GM21528 (cell line): ENCODE results near the gene S1PR5.
A peak's percentile ranks its signal among the peaks of the same experiment; 100 is the strongest.
"Not testable (repeated sequence)": the region's sequence is repeated elsewhere in the genome, so short reads cannot be mapped to it uniquely, and the experiment has no call there.

ENCODE experiments used
- ATAC-seq: cut with Tn5 transposase; IDR thresholded peaks from one replicate; pipeline ENCODE4 v1.9.1; 2021; ENCODE audit warnings: mild to moderate bottlenecking, moderate library complexity; ENCODE audit not compliant: unreplicated experiment, low FRiP score

The S1PR5 gene

GRCh38 chr19:10517361-10517759 lies at the start of gene S1PR5:
S1PR5 (minus strand) TSS chr19:10517447; CDS start chr19:10515011, 2,436 bp downstream.
- no peak for ATAC-seq

- no peak for ATAC-seq
These were observed 49.6 kb upstream of the S1PR5 start for GRCh38 chr19:10566658-10567410.

GRCh38 chr19:10566408-10566657 lies 49.1 kb upstream of the S1PR5 start:
- ATAC-seq: no peak

- ATAC-seq: peak; percentile 53
These were observed 48.5 kb upstream of the S1PR5 start, which contains the start of gene KRI1 for GRCh38 chr19:10565567-10566407. KRI1 (minus strand) TSS chr19:10566010; CDS start chr19:10565999, 11 bp downstream.

- no peak for ATAC-seq
These were observed 47.9 kb upstream of the S1PR5 start for GRCh38 chr19:10565028-10565566.

GRCh38 chr19:10562609-10563008 lies 45.4 kb upstream of the S1PR5 start:
- no peak for ATAC-seq

GRCh38 chr19:10560154-10560553 lies 42.9 kb upstream of the S1PR5 start:
- ATAC-seq: no peak

- no peak for ATAC-seq
These were observed 40.5 kb upstream of the S1PR5 start for GRCh38 chr19:10557603-10558197.

- ATAC-seq: no peak
These were observed 38.3 kb upstream of the S1PR5 start for GRCh38 chr19:10555610-10555973.

GRCh38 chr19:10554760-10555609 lies 37.7 kb upstream of the S1PR5 start:
- ATAC-seq: no peak

GRCh38 chr19:10553943-10554381 lies 36.7 kb upstream of the S1PR5 start:
- peak; percentile 47 for ATAC-seq

GRCh38 chr19:10553087-10553667 lies 35.9 kb upstream of the S1PR5 start:
- ATAC-seq: no peak

GRCh38 chr19:10552510-10553053 lies 35.3 kb upstream of the S1PR5 start:
- no peak for ATAC-seq

GRCh38 chr19:10551698-10552301 lies 34.6 kb upstream of the S1PR5 start:
- no peak for ATAC-seq

GRCh38 chr19:10551006-10551405 lies 33.8 kb upstream of the S1PR5 start:
- not testable (repeated sequence) for ATAC-seq

- ATAC-seq: no peak
These were observed 33.1 kb upstream of the S1PR5 start for GRCh38 chr19:10550336-10550735.

- ATAC-seq: no peak
These were observed 32.5 kb upstream of the S1PR5 start for GRCh38 chr19:10549733-10550132.

GRCh38 chr19:10548746-10549276 lies 31.6 kb upstream of the S1PR5 start:
- no peak for ATAC-seq

- no peak for ATAC-seq
These were observed 29.6 kb upstream of the S1PR5 start for GRCh38 chr19:10546817-10547216.
